HG03565 (cell line): ENCODE measurements around the gene OPRL1.

ENCODE experiments used
- ATAC-seq: cut with Tn5 transposase; IDR thresholded peaks from one replicate; pipeline ENCODE4 v1.9.1; 2021; ENCODE audit warnings: mild to moderate bottlenecking, moderate library complexity; ENCODE audit not compliant: unreplicated experiment

Gene OPRL1

GRCh38 chr20:64042054-64042781 lies 37.7 kb upstream of the OPRL1 start:
- no peak for ATAC-seq

GRCh38 chr20:64043768-64044167 lies 36.1 kb upstream of the OPRL1 start:
- ATAC-seq = no peak

GRCh38 chr20:64044484-64045247 lies 35.2 kb upstream of the OPRL1 start:
- no peak for ATAC-seq

- ATAC-seq = no peak
Measured at GRCh38 chr20:64045346-64046011, 34.4 kb upstream of the OPRL1 start.

- ATAC-seq = no peak
Measured at GRCh38 chr20:64047046-64047389, 32.9 kb upstream of the OPRL1 start.

GRCh38 chr20:64047968-64048401 lies 31.9 kb upstream of the OPRL1 start:
- ATAC-seq = no peak

GRCh38 chr20:64048402-64049044 lies 31.4 kb upstream of the OPRL1 start:
- no peak for ATAC-seq

- no peak for ATAC-seq
Measured at GRCh38 chr20:64049060-64049877, 30.6 kb upstream of the OPRL1 start, which contains the start of gene SOX18. Gene SOX18, minus strand, starts transcription at chr20:64049639. Its CDS starts 123 bp downstream, at chr20:64049516.

GRCh38 chr20:64049878-64050260 lies 30.0 kb upstream of the OPRL1 start:
- ATAC-seq = no peak

- no peak for ATAC-seq
Measured at GRCh38 chr20:64050261-64051032, 29.4 kb upstream of the OPRL1 start.

- no peak for ATAC-seq
Measured at GRCh38 chr20:64051033-64051452, 28.8 kb upstream of the OPRL1 start.

GRCh38 chr20:64051561-64052325 lies 28.1 kb upstream of the OPRL1 start:
- no peak for ATAC-seq

GRCh38 chr20:64052326-64052722 lies 27.6 kb upstream of the OPRL1 start:
- ATAC-seq = no peak

GRCh38 chr20:64052987-64053840 lies 26.7 kb upstream of the OPRL1 start:
- no peak for ATAC-seq

- ATAC-seq = no peak
Measured at GRCh38 chr20:64053841-64054661, 25.8 kb upstream of the OPRL1 start.

- no peak for ATAC-seq
Measured at GRCh38 chr20:64055396-64055892, 24.4 kb upstream of the OPRL1 start.
